ENCODE data around the gene FMN2. TPM values are rescaled to one million over a fixed set of nuclear protein-coding genes. Genes with fewer than 3 reads are reported as not detected.
"Not testable (repeated sequence)": the region's sequence is repeated elsewhere in the genome, so short reads cannot be mapped to it uniquely, and the experiment has no call there.

Gene FMN2
- total RNA-seq, 3 donors from 2014 or later: 0.80 to 4.2 (median 3.3) TPM

GRCh38 chr1:240258910-240259309 lies 167.2 kb downstream of the FMN2 start:
- intact Hi-C loops (cut with DNase I; ENCODE audit: low total_unique reads): no loop called here
- no peaks in the 10 kb centered on the region for H3K4me1 ChIP-seq

GRCh38 chr1:240264494-240264893 lies 172.8 kb downstream of the FMN2 start:
- intact Hi-C loops (cut with DNase I; ENCODE audit: low total_unique reads); H3K27ac ChIP-seq; H3K36me3 ChIP-seq; H3K4me3 ChIP-seq; DNase-seq (ENCODE audit: low spot score in 2 of 2); H3K27me3 ChIP-seq; H3K4me1 ChIP-seq: not testable (repeated sequence)
- H3K9me3 ChIP-seq: peaks cover 0 to 14% of the 10 kb centered on the region in 2 donors

More at GRCh38 chr1:240258910-240259309, 167.2 kb downstream of the FMN2 start:
- H3K4me3 ChIP-seq: no peak overlapping the region
- H3K36me3 ChIP-seq: no peaks in the 10 kb centered on the region
- DNase-seq (ENCODE audit: low spot score in 2 of 2): no peak
- TF ChIP-seq, protein P1, sequence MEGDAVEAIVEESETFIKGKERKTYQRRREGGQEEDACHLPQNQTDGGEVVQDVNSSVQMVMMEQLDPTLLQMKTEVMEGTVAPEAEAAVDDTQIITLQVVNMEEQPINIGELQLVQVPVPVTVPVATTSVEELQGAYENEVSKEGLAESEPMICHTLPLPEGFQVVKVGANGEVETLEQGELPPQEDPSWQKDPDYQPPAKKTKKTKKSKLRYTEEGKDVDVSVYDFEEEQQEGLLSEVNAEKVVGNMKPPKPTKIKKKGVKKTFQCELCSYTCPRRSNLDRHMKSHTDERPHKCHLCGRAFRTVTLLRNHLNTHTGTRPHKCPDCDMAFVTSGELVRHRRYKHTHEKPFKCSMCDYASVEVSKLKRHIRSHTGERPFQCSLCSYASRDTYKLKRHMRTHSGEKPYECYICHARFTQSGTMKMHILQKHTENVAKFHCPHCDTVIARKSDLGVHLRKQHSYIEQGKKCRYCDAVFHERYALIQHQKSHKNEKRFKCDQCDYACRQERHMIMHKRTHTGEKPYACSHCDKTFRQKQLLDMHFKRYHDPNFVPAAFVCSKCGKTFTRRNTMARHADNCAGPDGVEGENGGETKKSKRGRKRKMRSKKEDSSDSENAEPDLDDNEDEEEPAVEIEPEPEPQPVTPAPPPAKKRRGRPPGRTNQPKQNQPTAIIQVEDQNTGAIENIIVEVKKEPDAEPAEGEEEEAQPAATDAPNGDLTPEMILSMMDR (IDR thresholded peaks at IDR 0.05): no peak
- no peak for TF ChIP-seq POLR2A (IDR thresholded peaks at IDR 0.05)
- no peak for TF ChIP-seq POLR2AphosphoS5 (IDR thresholded peaks at IDR 0.05)
- H3K27ac ChIP-seq: no peak overlapping the region
- peaks cover 3 to 5% of the 10 kb centered on the region in 2 donors for H3K9me3 ChIP-seq
- H3K27me3 ChIP-seq: no peaks in the 10 kb centered on the region

DNA sequence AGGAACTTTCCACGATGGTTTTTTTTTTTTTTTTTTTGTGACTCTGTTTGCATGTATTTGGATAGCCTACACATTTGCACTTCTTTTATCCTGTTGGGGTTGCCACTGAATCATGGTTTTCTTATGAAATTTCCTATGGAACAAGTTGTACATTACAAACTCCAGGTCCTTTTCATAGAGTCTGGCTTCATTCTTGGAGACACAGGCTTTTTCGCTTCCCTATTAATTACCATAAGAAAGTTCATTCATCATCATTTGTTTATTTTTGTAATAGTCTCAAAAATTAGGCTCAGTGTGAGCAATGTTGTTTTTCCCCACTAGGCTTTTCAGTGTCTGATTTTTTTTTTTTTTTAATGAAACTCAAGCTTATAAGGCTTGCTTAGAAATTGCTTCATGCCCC lies 179.4 kb downstream of the FMN2 start:
- H3K9me3 ChIP-seq: peaks cover 0 to 9% of the 10 kb centered on the region in 2 donors
- no peak overlapping the region for H3K27ac ChIP-seq
- no peaks in the 10 kb centered on the region for H3K36me3 ChIP-seq
- no peaks in the 10 kb centered on the region for H3K27me3 ChIP-seq
- TF ChIP-seq POLR2AphosphoS5 (IDR thresholded peaks at IDR 0.05) (no peak), POLR2A (IDR thresholded peaks at IDR 0.05) (no peak)
- TF ChIP-seq, protein P1 (IDR thresholded peaks at IDR 0.05): no peak
- intact Hi-C loops (cut with DNase I; ENCODE audit: low total_unique reads): no loop called here
- no peak for DNase-seq (ENCODE audit: low spot score in 2 of 2)
- no peaks in the 10 kb centered on the region for H3K4me1 ChIP-seq
- no peak overlapping the region for H3K4me3 ChIP-seq

GRCh38 chr1:240274569-240274968 lies 182.9 kb downstream of the FMN2 start:
- DNase-seq (ENCODE audit: low spot score in 2 of 2): no peak
- Histone ChIP-seq H3K27ac (no peak overlapping the region), H3K9me3 (no peaks in the 10 kb centered on the region), H3K4me1 (no peaks in the 10 kb centered on the region), H3K36me3 (no peaks in the 10 kb centered on the region), H3K4me3 (no peak overlapping the region), H3K27me3 (no peaks in the 10 kb centered on the region)
- intact Hi-C loops (cut with DNase I; ENCODE audit: low total_unique reads): no loop called here
- TF ChIP-seq POLR2AphosphoS5 (IDR thresholded peaks at IDR 0.05): no peak
- TF ChIP-seq POLR2A (IDR thresholded peaks at IDR 0.05): no peak
- TF ChIP-seq, protein P1 (IDR thresholded peaks at IDR 0.05): no peak

- H3K9me3 ChIP-seq; DNase-seq (ENCODE audit: low spot score in 2 of 2); H3K4me3 ChIP-seq; H3K36me3 ChIP-seq; H3K27me3 ChIP-seq; H3K27ac ChIP-seq; H3K4me1 ChIP-seq: not testable (repeated sequence)
- intact Hi-C loops (cut with DNase I; ENCODE audit: low total_unique reads): loop anchor here (5.0 kb wide), 1 partner anchor 258 kb away; no protein-coding TSS in a partner anchor
Measured at GRCh38 chr1:240275219-240275618, 183.5 kb downstream of the FMN2 start.

- H3K36me3 ChIP-seq: no peaks in the 10 kb centered on the region
- intact Hi-C loops (cut with DNase I; ENCODE audit: low total_unique reads): loop anchor here (5.0 kb wide), 1 partner anchor 261 kb away; no protein-coding TSS in a partner anchor
- no peaks in the 10 kb centered on the region for H3K27me3 ChIP-seq
- H3K27ac ChIP-seq: no peak overlapping the region
- no peak for DNase-seq (ENCODE audit: low spot score in 2 of 2)
- TF ChIP-seq, protein P1 (IDR thresholded peaks at IDR 0.05): no peak
- no peak for TF ChIP-seq POLR2AphosphoS5 (IDR thresholded peaks at IDR 0.05)
- TF ChIP-seq POLR2A (IDR thresholded peaks at IDR 0.05): no peak
- H3K4me3 ChIP-seq: no peak overlapping the region
- no peaks in the 10 kb centered on the region for H3K4me1 ChIP-seq
- H3K9me3 ChIP-seq: no peaks in the 10 kb centered on the region
Measured at GRCh38 chr1:240278082-240278481, 186.4 kb downstream of the FMN2 start.
